GM06990 (cell line): ENCODE data around the gene MAGI1.

ENCODE experiments used
- DNase-seq: peaks from one replicate; pipeline ENCODE4 v3.0.0-alpha.2; 2011; ENCODE audit not compliant: insufficient read length; ENCODE audit errors: extremely low read depth
- H3K27me3 ChIP-seq: replicated peaks from 2 replicates; pipeline ENCODE4 v1.6.0; 2011; ENCODE audit warnings: low read length; ENCODE audit not compliant: control insufficient read depth, insufficient read depth
- H3K36me3 ChIP-seq: 2 replicates; pipeline ENCODE4 v1.5.1; 2011; ENCODE audit warnings: low read length; ENCODE audit not compliant: control insufficient read depth, insufficient read depth
- H3K4me3 ChIP-seq: replicated peaks from 2 replicates; pipeline ENCODE4 v1.5.1; 2011; ENCODE audit warnings: low read depth, mild to moderate bottlenecking, control low read depth, low read length
- CTCF ChIP-seq: IDR thresholded peaks from 2 replicates; pipeline ENCODE4 v1.5.1; 2011; ENCODE audit warnings: low read length, control low read depth, mild to moderate bottlenecking, inconsistent platforms; ENCODE audit not compliant: insufficient read depth, poor library complexity, severe bottlenecking

MAGI1 gene

GRCh38 chr3:65563861-65564260, 474.9 kb downstream of the MAGI1 start:
- Histone ChIP-seq H3K4me3 (no peak overlapping the region), H3K27me3 (no peaks in the 10 kb centered on the region), H3K36me3 (no peaks in the 10 kb centered on the region)
- TF ChIP-seq CTCF: no peak
- no peak for DNase-seq

- Histone ChIP-seq H3K27me3 (no peaks in the 10 kb centered on the region), H3K36me3 (no peaks in the 10 kb centered on the region), H3K4me3 (no peak overlapping the region)
- TF ChIP-seq CTCF: no peak
- DNase-seq: no peak
Measured at GRCh38 chr3:65562447-65562846, 476.3 kb downstream of the MAGI1 start.

- Histone ChIP-seq H3K27me3 (no peaks in the 10 kb centered on the region), H3K4me3 (no peak overlapping the region), H3K36me3 (no peaks in the 10 kb centered on the region)
- no peak for TF ChIP-seq CTCF
- DNase-seq: peak; percentile 21
Measured at GRCh38 chr3:65561617-65562016, 477.1 kb downstream of the MAGI1 start.

GRCh38 chr3:65560901-65561300, 477.8 kb downstream of the MAGI1 start:
- no peak for TF ChIP-seq CTCF
- H3K4me3 ChIP-seq: no peak overlapping the region
- no peak for DNase-seq
- H3K36me3 ChIP-seq: no peaks in the 10 kb centered on the region
- H3K27me3 ChIP-seq: no peaks in the 10 kb centered on the region

- no peak for DNase-seq
- Histone ChIP-seq H3K36me3 (no peaks in the 10 kb centered on the region), H3K27me3 (no peaks in the 10 kb centered on the region), H3K4me3 (no peak overlapping the region)
- TF ChIP-seq CTCF: no peak
Measured at GRCh38 chr3:65560133-65560532, 478.6 kb downstream of the MAGI1 start.

GRCh38 chr3:65559643-65560042, 479.1 kb downstream of the MAGI1 start:
- no peak for DNase-seq
- no peak for TF ChIP-seq CTCF
- Histone ChIP-seq H3K36me3 (no peaks in the 10 kb centered on the region), H3K4me3 (no peak overlapping the region), H3K27me3 (no peaks in the 10 kb centered on the region)
